GM18519 (cell line): ENCODE data around the gene GPR176.
A peak's percentile ranks its signal among the peaks of the same experiment; 100 is the strongest.

Source experiments
- ATAC-seq: cut with Tn5 transposase; IDR thresholded peaks from one replicate; pipeline ENCODE4 v1.9.1; 2021; ENCODE audit warnings: mild to moderate bottlenecking, moderate library complexity; ENCODE audit not compliant: unreplicated experiment, low FRiP score

GPR176 gene

GRCh38 chr15:39787479-39787878 is 132.6 kb downstream of the GPR176 start:
- no peak for ATAC-seq

GRCh38 chr15:39786447-39787056 is 133.5 kb downstream of the GPR176 start:
- no peak for ATAC-seq

- ATAC-seq, result no peak
Measured at GRCh38 chr15:39785841-39786240, 134.2 kb downstream of the GPR176 start.

- ATAC-seq, result no peak
Measured at GRCh38 chr15:39785139-39785538, 134.9 kb downstream of the GPR176 start.

GRCh38 chr15:39784638-39785037 is 135.4 kb downstream of the GPR176 start:
- no peak for ATAC-seq

- no peak for ATAC-seq
Measured at GRCh38 chr15:39784125-39784524, 135.9 kb downstream of the GPR176 start.

GRCh38 chr15:39783244-39783820 is 136.7 kb downstream of the GPR176 start:
- ATAC-seq, result no peak

GRCh38 chr15:39782441-39783138 is 137.5 kb downstream of the GPR176 start, which contains the start of gene FSIP1:
FSIP1 (minus strand) TSS chr15:39782841; CDS start chr15:39776524, 6,317 bp downstream.
- ATAC-seq, result peak; percentile 87

GRCh38 chr15:39781967-39782302 is 138.1 kb downstream of the GPR176 start:
- ATAC-seq, result no peak

- ATAC-seq, result no peak
Measured at GRCh38 chr15:39781147-39781966, 138.7 kb downstream of the GPR176 start.

- ATAC-seq, result no peak
Measured at GRCh38 chr15:39778021-39778420, 142.0 kb downstream of the GPR176 start.

GRCh38 chr15:39777496-39777895 is 142.6 kb downstream of the GPR176 start:
- ATAC-seq, result no peak

GRCh38 chr15:39776068-39776467 is 144.0 kb downstream of the GPR176 start:
- ATAC-seq, result no peak

GRCh38 chr15:39774688-39775267 is 145.3 kb downstream of the GPR176 start:
- no peak for ATAC-seq

- ATAC-seq, result no peak
Measured at GRCh38 chr15:39770748-39771689, 149.0 kb downstream of the GPR176 start.

GRCh38 chr15:39767921-39768320 is 152.1 kb downstream of the GPR176 start:
- ATAC-seq, result no peak

- no peak for ATAC-seq
Measured at GRCh38 chr15:39761006-39761405, 159.1 kb downstream of the GPR176 start.

- ATAC-seq, result no peak
Measured at GRCh38 chr15:39756806-39757522, 163.1 kb downstream of the GPR176 start.

GRCh38 chr15:39752991-39753390 is 167.1 kb downstream of the GPR176 start:
- ATAC-seq, result no peak
